Thymus (tissue), 11 donors: ENCODE data around the gene CSNK1G2. TPM values are rescaled to one million over a fixed set of nuclear protein-coding genes. Genes with fewer than 3 reads are reported as not detected.

Experiments
- DNase-seq, 9 donors: peaks; one replicate each; pipeline ENCODE4 v3.0.0-alpha.2; 2013; ENCODE audit warnings: low spot score in 9 of 9, low read depth in 6 of 9, missing footprints in 1 of 9
- H3K27ac ChIP-seq, 2 donors: one replicate each; pipeline ENCODE4 v1.5.1; 2013; ENCODE audit warnings: control low read depth in 1 of 2, low read depth in 1 of 2, low read length in 1 of 2, mild to moderate bottlenecking in 1 of 2, moderate library complexity in 1 of 2
- H3K27me3 ChIP-seq, 2 donors: one replicate each; pipeline ENCODE4 v1.5.1; 2013; ENCODE audit warnings: low read length in 1 of 2; ENCODE audit not compliant: control insufficient read depth in 2 of 2, insufficient read depth in 1 of 2
- H3K36me3 ChIP-seq, 2 donors: one replicate each; pipeline ENCODE4 v1.5.1; 2013; ENCODE audit warnings: low read length in 1 of 2, mild to moderate bottlenecking in 1 of 2, moderate library complexity in 1 of 2; ENCODE audit not compliant: control insufficient read depth in 2 of 2, insufficient read depth in 2 of 2
- H3K4me1 ChIP-seq, 2 donors: one replicate each; pipeline ENCODE4 v1.5.1; 2013; ENCODE audit warnings: low read length in 2 of 2; ENCODE audit not compliant: control insufficient read depth in 2 of 2, insufficient read depth in 2 of 2
- H3K4me3 ChIP-seq, 2 donors: one replicate each; pipeline ENCODE4 v1.5.1; 2013; ENCODE audit warnings: low read length in 2 of 2, control low read depth in 1 of 2, mild to moderate bottlenecking in 1 of 2
- H3K9me3 ChIP-seq, 2 donors: one replicate each; pipeline ENCODE4 v1.5.1; 2013; ENCODE audit warnings: low read length in 1 of 2, mild to moderate bottlenecking in 1 of 2; ENCODE audit not compliant: control insufficient read depth in 2 of 2, insufficient read depth in 1 of 2
- WGBS: extraction: QIAGEN DNeasy Blood & Tissue Kit; methylation state at CpG from one replicate; pipeline ENCODE4 v1.1.7; 2013; 5-methylcytosine and 5-hydroxymethylcytosine counted together
- polyA plus RNA-seq: library from polyadenylated mRNA; stranded (reverse); fragments of 200-250 nt; gene quantifications from one replicate; pipeline ENCODE4 v1.2.3, GENCODE V29; 2013
- total RNA-seq: library from RNA; stranded (reverse); fragments of 120-200 nt; gene quantifications from one replicate; pipeline ENCODE4 v1.2.4, GENCODE V29; 2013
- donor health status: healthy.

Gene CSNK1G2
- total and polyA plus RNA-seq, 2 donors, result 52.0 to 80.9 TPM

DNA sequence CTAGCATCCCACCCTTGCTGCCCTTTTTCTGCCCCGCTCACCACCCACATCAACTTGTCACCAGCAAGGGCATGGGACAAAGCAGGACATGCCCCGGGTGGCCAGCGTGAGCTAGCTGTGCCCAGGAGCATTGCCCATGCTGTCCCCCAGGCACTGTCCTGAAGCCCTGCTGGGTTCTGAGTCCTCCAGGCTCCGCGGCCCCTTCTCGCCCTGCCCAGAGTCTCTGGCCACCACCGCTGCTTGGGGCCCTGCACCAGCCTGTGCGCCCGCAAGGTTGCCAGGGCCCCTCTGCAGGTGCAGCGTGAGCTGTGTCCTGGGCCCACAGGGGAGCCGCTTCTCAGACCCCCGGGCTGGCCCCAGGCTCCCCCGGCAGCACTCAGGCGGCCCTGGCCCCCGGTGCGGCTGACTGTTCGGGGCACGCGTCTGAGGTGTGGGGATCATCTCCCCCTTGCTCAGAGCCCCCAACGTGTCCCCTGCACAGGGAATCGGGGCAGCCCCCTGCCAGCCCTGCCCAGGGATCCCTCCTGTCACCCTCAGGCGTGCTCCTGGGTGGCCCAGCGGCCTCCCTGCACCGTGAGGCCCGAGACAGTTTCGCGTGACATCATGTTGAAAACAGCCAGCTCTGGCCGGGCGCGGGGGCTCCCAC lies 4.1 kb downstream of the CSNK1G2 start:
- Histone ChIP-seq H3K9me3 (peaks cover 0 to 6% of the 10 kb centered on the region in 2 donors), H3K27ac (no peak overlapping the region), H3K4me1 (peaks cover 10 to 33% of the 10 kb centered on the region in 2 donors), H3K27me3 (no peaks in the 10 kb centered on the region), H3K4me3 (no peak overlapping the region), H3K36me3 (peaks cover 7 to 16% of the 10 kb centered on the region in 2 donors)
- DNase-seq, result no peak
- WGBS, result 96% methylated on average over 30 of the region's 30 CpGs

DNA sequence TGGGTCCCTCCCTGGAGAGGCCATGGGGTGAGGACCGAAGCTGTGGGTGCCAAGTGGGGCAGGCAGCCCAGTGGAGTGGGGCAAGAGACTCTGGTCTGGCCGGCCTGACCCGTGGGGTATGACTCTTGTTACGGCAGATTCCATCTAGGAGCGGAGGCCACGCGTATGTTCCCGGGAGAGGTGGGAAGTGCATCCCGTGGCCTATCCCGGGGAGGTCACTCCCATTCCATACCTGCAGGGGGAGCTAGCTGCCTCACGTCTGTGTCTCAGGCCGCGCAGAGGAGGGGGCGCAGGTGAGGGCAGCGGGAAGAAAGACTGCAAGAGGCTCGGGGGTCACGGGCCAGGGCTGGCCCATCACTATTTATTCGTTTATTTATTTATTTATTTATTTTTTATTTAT lies 4.9 kb downstream of the CSNK1G2 start:
- peaks cover 8 to 29% of the 10 kb centered on the region in 2 donors for H3K4me1 ChIP-seq
- DNase-seq, result no peak
- no peaks in the 10 kb centered on the region for H3K27me3 ChIP-seq
- no peak overlapping the region for H3K27ac ChIP-seq
- H3K36me3 ChIP-seq, result peaks cover 15 to 21% of the 10 kb centered on the region in 2 donors
- 88% methylated on average over 18 of the region's 18 CpGs for WGBS
- no peak overlapping the region for H3K4me3 ChIP-seq
- peaks cover 0 to 11% of the 10 kb centered on the region in 2 donors for H3K9me3 ChIP-seq

DNA sequence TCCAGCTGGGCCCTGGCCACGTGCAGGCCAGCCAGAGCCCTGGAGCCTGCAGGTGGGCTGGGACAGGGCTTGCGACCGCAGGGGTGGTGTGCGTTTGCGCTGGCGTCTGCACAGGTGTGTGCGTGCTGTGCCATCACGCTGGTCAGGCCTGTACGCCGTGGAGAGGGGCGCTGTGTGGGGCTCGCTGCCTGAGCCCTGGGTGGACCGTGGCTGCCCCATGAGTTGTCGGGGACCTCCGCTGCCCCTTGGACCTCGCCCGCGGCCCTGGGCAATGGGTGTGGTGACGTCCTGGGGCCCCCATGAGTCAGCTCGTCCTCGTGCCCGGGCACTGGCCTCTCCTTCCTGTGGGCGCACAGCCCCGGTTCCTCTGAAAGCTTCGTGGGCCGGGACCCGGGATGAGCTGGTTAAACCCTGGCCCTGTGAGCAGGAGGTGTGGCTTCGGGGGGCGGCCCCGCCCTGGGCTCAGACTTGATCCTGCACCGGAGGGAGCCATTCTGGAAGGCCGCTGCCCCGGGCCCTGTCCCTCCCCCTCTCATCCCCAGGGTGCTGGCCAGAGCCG lies 6.8 kb downstream of the CSNK1G2 start:
- H3K27me3 ChIP-seq, result no peaks in the 10 kb centered on the region
- WGBS, result 93% methylated on average over 34 of the region's 34 CpGs
- peaks cover 8 to 23% of the 10 kb centered on the region in 2 donors for H3K4me1 ChIP-seq
- peaks cover 27 to 34% of the 10 kb centered on the region in 2 donors for H3K36me3 ChIP-seq
- DNase-seq, result no peak
- H3K9me3 ChIP-seq, result peaks cover 0 to 5% of the 10 kb centered on the region in 2 donors
- no peak overlapping the region for H3K4me3 ChIP-seq
- no peak overlapping the region for H3K27ac ChIP-seq

DNA sequence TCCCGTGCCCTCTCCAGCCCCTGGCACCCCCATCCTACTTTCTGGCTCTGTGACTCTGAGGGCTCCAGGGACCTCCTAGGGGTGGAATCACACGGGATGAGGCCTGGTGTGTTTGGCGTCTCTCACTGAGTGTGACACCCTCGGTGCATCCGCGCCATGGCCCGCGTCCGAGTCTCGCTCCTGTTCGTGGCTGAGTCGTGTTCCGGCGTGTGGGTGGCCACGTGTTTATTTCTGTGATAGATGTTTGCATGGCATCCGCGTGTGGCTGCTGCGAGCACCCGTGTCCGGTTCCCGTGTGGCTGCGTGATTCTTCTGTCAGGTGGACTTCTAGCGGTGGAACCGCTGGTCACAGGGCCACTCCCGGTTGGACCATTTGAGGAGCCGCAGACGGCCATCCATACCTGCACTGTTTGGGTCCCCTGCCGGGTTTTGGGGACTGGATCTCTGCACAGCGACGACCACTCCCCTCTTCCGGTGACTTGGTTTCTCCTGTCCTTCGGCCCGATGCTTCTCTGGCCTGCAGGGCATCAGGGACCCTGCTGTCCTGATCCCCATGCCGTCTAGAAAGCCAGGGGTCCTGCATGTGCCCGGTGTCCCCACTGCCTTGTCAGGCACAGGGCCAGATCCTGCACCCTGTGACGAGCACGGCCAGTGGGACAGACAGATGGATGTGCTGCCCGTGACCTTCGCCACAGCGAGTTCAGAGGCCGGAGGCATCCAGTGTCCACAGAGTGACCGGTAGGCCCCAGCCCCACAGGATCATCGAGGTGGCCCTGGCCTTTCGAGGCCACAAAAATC lies 8.5 kb downstream of the CSNK1G2 start:
- Histone ChIP-seq H3K27me3 (no peaks in the 10 kb centered on the region), H3K36me3 (peaks cover 41 to 47% of the 10 kb centered on the region in 2 donors), H3K27ac (no peak overlapping the region), H3K4me3 (no peak overlapping the region), H3K9me3 (peaks cover 0 to 5% of the 10 kb centered on the region in 2 donors), H3K4me1 (peaks cover 0 to 5% of the 10 kb centered on the region in 2 donors)
- 97% methylated on average over 44 of the region's 44 CpGs for WGBS
- DNase-seq, result no peak

DNA sequence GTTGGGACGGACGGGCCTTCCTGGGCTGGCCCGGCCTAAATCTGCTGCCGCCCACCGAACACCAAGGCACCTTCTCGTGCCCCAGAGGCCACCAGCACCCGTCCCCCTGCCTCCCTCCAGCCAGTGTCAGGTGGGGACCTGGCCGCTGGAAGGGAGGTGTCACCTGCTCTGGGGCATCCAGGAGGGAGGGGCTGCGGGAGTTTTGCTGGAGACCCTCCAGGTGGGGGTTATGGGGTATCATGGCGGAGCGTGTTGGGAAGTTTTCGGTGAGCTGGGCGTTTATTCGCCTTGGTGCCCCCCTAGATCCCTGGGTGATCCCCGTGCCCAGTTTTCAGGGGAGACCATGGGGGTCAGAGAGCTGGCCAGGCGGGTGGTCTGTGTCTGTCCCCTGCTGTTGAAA lies 9.7 kb downstream of the CSNK1G2 start:
- no peak for DNase-seq
- Histone ChIP-seq H3K36me3 (peaks cover 41 to 51% of the 10 kb centered on the region in 2 donors), H3K27me3 (no peaks in the 10 kb centered on the region), H3K4me3 (no peak overlapping the region), H3K27ac (no peak overlapping the region), H3K9me3 (peaks cover 0 to 5% of the 10 kb centered on the region in 2 donors), H3K4me1 (peaks cover 0 to 4% of the 10 kb centered on the region in 2 donors)
- 98% methylated on average over 16 of the region's 16 CpGs for WGBS

DNA sequence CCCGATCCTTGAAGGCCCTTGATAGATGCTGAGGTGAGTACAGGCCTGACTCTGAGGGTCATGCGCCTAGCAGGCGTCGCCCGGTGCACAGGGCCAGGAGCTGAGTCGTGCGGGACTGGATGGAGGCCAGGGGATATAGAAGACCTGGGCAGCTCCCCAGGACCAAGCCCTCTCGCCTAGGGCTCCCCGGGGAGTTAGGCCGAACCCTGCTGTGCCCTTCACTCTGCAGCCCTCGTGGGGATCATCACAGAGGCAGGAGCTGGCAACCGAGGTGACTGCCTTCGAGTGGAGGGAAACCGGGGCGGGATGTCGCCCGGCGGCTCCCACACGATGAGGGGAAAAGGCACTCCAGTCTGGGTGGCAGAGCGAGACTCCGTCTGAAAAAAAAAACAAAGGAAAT lies 11.7 kb downstream of the CSNK1G2 start:
- peaks cover 0 to 24% of the 10 kb centered on the region in 2 donors for H3K4me1 ChIP-seq
- H3K9me3 ChIP-seq, result peaks cover 0 to 5% of the 10 kb centered on the region in 2 donors
- no peak for DNase-seq
- H3K4me3 ChIP-seq, result no peak overlapping the region
- H3K36me3 ChIP-seq, result peaks cover 45 to 55% of the 10 kb centered on the region in 2 donors
- no peaks in the 10 kb centered on the region for H3K27me3 ChIP-seq
- no peak overlapping the region for H3K27ac ChIP-seq
- WGBS, result 97% methylated on average over 21 of the region's 21 CpGs

DNA sequence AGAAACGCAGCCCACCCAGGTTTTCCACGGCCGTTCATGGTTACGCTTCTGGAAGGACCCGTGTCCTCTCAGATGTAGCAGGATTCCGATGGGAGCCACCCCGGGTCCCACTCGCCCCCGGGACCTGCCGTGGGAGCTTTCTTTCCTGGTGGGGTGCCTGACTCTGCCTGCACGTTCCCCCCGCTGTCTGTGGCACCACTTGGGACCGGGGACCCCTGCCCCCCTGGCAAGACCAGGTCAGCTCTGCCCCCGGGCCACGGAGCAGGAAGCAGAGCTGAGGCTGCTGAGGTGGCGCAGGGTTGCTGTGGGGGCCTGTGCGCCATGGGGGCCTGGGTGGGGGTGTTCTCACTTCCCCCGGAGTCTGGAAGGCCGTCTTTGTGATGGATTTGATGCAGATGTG lies 12.1 kb downstream of the CSNK1G2 start:
- Histone ChIP-seq H3K36me3 (peaks cover 45 to 55% of the 10 kb centered on the region in 2 donors), H3K27me3 (no peaks in the 10 kb centered on the region), H3K4me1 (peaks cover 0 to 28% of the 10 kb centered on the region in 2 donors), H3K9me3 (peaks cover 0 to 5% of the 10 kb centered on the region in 2 donors), H3K27ac (no peak overlapping the region), H3K4me3 (no peak overlapping the region)
- DNase-seq, result no peak
- 96% methylated on average over 19 of the region's 19 CpGs for WGBS

DNA sequence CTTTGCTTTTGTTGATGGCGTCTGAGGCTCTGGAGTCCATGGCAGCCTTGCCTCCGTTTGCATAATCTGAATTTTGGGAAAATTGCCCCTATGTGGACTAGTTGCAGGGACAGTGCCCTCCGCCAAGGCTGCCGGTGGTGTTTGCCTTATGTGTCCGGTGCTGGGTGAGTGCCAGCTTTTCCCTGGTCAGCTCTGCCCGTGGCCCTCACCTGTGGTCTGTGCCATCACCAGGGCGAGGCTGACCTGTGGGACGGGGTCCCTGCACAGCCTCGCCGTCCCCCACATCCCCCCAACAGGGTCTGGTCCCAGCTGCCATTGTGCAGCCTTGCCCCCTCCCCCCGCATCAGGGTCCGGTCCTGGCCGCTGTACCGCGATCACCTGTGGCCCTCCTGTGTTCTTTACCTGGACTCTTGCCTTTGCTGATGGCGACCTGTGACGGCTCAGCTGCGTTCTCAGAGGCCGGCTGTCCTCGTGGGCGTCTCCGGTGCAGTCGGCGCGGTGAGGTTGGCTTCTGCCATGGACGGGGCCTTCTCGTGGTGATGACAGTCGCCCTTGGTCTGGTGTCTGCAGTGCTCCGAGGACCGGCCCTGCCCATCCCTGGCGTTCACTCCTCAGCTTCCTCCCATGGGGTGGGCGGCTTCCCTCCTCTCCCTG lies 12.6 kb downstream of the CSNK1G2 start:
- peaks cover 0 to 28% of the 10 kb centered on the region in 2 donors for H3K4me1 ChIP-seq
- 97% methylated on average over 32 of the region's 32 CpGs for WGBS
- no peak for DNase-seq
- H3K27me3 ChIP-seq, result no peaks in the 10 kb centered on the region
- peaks cover 45 to 54% of the 10 kb centered on the region in 2 donors for H3K36me3 ChIP-seq
- no peak overlapping the region for H3K27ac ChIP-seq
- peaks cover 0 to 5% of the 10 kb centered on the region in 2 donors for H3K9me3 ChIP-seq
- H3K4me3 ChIP-seq, result no peak overlapping the region
